Measurements from ENCODE around the gene DYTN. TPM values are rescaled to one million over a fixed set of nuclear protein-coding genes. Genes with fewer than 3 reads are reported as not detected.

DYTN gene
- not detected for polyA plus RNA-seq (2012; ENCODE audit: insufficient read depth, insufficient read length, low read depth)

- no peak for TF ChIP-seq CTCF (IDR thresholded peaks at IDR 0.05; ENCODE audit: low read depth, low read length)
- H3K36me3 ChIP-seq: no peaks in the 10 kb centered on the region
- no peaks in the 10 kb centered on the region for H3K9me3 ChIP-seq
- H3K4me3 ChIP-seq (ENCODE audit: low read depth, low read length): no peak within 1 kb of the TSS
- H3K27me3 ChIP-seq: no peaks in the 10 kb centered on the region
- H3K4me1 ChIP-seq: no peaks in the 10 kb centered on the region
- no peak for DNase-seq
These were observed at the start of gene DYTN for GRCh38 chr2:206718296-206718695. DYTN (minus strand) TSS chr2:206718396; CDS start chr2:206718279, 117 bp downstream.

- DNase-seq: no peak
- H3K4me3 ChIP-seq (ENCODE audit: low read depth, low read length): peak overlapping the region; percentile 84
- no peaks in the 10 kb centered on the region; the same call in 1 of the 2 replicates for H3K27me3 ChIP-seq
- no peak for TF ChIP-seq CTCF (IDR thresholded peaks at IDR 0.05; ENCODE audit: low read depth, low read length)
- H3K9me3 ChIP-seq: no peaks in the 10 kb centered on the region
- peaks cover 2% of the 10 kb centered on the region; the same call in 1 of the 2 replicates for H3K4me1 ChIP-seq
- H3K36me3 ChIP-seq: peaks cover 25% of the 10 kb centered on the region
These were observed 48.1 kb upstream of the DYTN start for GRCh38 chr2:206766057-206766930.

GRCh38 chr2:206765242-206766056 lies 47.3 kb upstream of the DYTN start, which contains the start of the genes FASTKD2 and MDH1B:
FASTKD2 (plus strand) TSS chr2:206765606; CDS start chr2:206766694, 1,088 bp downstream.
MDH1B (minus strand) TSS chr2:206765328; CDS start chr2:206765271, 57 bp downstream.
- DNase-seq: peak; percentile 88

GRCh38 chr2:206764673-206765241 lies 46.6 kb upstream of the DYTN start:
- peaks cover 13% of the 10 kb centered on the region for H3K36me3 ChIP-seq
- peaks cover 2% of the 10 kb centered on the region; the same call in 1 of the 2 replicates for H3K4me1 ChIP-seq
- H3K27me3 ChIP-seq: no peaks in the 10 kb centered on the region; the same call in 1 of the 2 replicates
- DNase-seq: no peak
- peak overlapping the region; percentile 84 for H3K4me3 ChIP-seq (ENCODE audit: low read depth, low read length)
- no peak for TF ChIP-seq CTCF (IDR thresholded peaks at IDR 0.05; ENCODE audit: low read depth, low read length)
- H3K9me3 ChIP-seq: no peaks in the 10 kb centered on the region; the same call in 1 of the 2 replicates

More at GRCh38 chr2:206765242-206766056, 47.3 kb upstream of the DYTN start, which contains the start of the genes FASTKD2 and MDH1B:
- no peaks in the 10 kb centered on the region; the same call in 1 of the 2 replicates for H3K27me3 ChIP-seq
- TF ChIP-seq CTCF (IDR thresholded peaks at IDR 0.05; ENCODE audit: low read depth, low read length): no peak
- peak within 1 kb of the TSS; percentile 84 for H3K4me3 ChIP-seq (ENCODE audit: low read depth, low read length)
- H3K9me3 ChIP-seq: no peaks in the 10 kb centered on the region
- H3K4me1 ChIP-seq: peaks cover 2% of the 10 kb centered on the region; the same call in 1 of the 2 replicates
- peaks cover 18% of the 10 kb centered on the region for H3K36me3 ChIP-seq

GRCh38 chr2:206756816-206757215 lies 38.6 kb upstream of the DYTN start:
- H3K4me1 ChIP-seq: no peaks in the 10 kb centered on the region
- DNase-seq: no peak
- H3K27me3 ChIP-seq: 0 out of 2 replicates have a peak, but pooled peaks cover 4% of the 10 kb centered on the region
- H3K4me3 ChIP-seq (ENCODE audit: low read depth, low read length): no peak overlapping the region
- H3K36me3 ChIP-seq: no peaks in the 10 kb centered on the region
- no peak for TF ChIP-seq CTCF (IDR thresholded peaks at IDR 0.05; ENCODE audit: low read depth, low read length)
- no peaks in the 10 kb centered on the region; the same call in 1 of the 2 replicates for H3K9me3 ChIP-seq

Data from BE2C (cell line).